CD4-positive, alpha-beta T cell treated with Interleukin-2 at 100 ng/mL for 4 hours (primary cell): ENCODE results near the gene SSTR3.
A peak's percentile ranks its signal among the peaks of the same experiment; 100 is the strongest.
"Not testable (repeated sequence)": the region's sequence is repeated elsewhere in the genome, so short reads cannot be mapped to it uniquely, and the experiment has no call there.

Source experiments
- DNase-seq: peaks from one replicate; pipeline ENCODE4 v3.0.0-alpha.2; 2020; ENCODE audit warnings: low spot score

Gene SSTR3

GRCh38 chr22:37242395-37242918 is 30.2 kb upstream of the SSTR3 start:
- peak; percentile 94 for DNase-seq

GRCh38 chr22:37241351-37242142 is 29.3 kb upstream of the SSTR3 start:
- peak; percentile 54 for DNase-seq

GRCh38 chr22:37240941-37241320 is 28.7 kb upstream of the SSTR3 start:
- DNase-seq: no peak

GRCh38 chr22:37240240-37240940 is 28.1 kb upstream of the SSTR3 start:
- no peak for DNase-seq

GRCh38 chr22:37239336-37240239 is 27.3 kb upstream of the SSTR3 start:
- no peak for DNase-seq

- no peak for DNase-seq
Observed at GRCh38 chr22:37237371-37238268, 25.3 kb upstream of the SSTR3 start.

- no peak for DNase-seq
Observed at GRCh38 chr22:37235897-37236607, 23.8 kb upstream of the SSTR3 start.

- no peak for DNase-seq
Observed at GRCh38 chr22:37234736-37235711, 22.7 kb upstream of the SSTR3 start.

GRCh38 chr22:37233751-37234631 is 21.7 kb upstream of the SSTR3 start:
- no peak for DNase-seq

- not testable (repeated sequence) for DNase-seq
Observed at GRCh38 chr22:37233371-37233750, 21.1 kb upstream of the SSTR3 start.

- no peak for DNase-seq
Observed at GRCh38 chr22:37232140-37232998, 20.1 kb upstream of the SSTR3 start.

- peak; percentile 35 for DNase-seq
Observed at GRCh38 chr22:37231406-37232139, 19.3 kb upstream of the SSTR3 start.

- peak; percentile 86 for DNase-seq
Observed at GRCh38 chr22:37230673-37231405, 18.6 kb upstream of the SSTR3 start.

- DNase-seq: peak; percentile 92
Observed at GRCh38 chr22:37229805-37230672, 17.8 kb upstream of the SSTR3 start.
